H9 (cell line): ENCODE measurements around the gene BCL6B. TPM values are rescaled to one million over a fixed set of nuclear protein-coding genes. Genes with fewer than 3 reads are reported as not detected.

Experiments
- DNase-seq: peaks from one replicate; pipeline ENCODE4 v3.0.0-alpha.2; 2017
- H2AFZ ChIP-seq: one replicate; pipeline ENCODE4 v1.6.1; 2013; ENCODE audit warnings: mild to moderate bottlenecking, low read length, control low read depth, moderate library complexity
- H2AK5ac ChIP-seq: 2 replicates; pipeline ENCODE4 v1.6.1; 2013; ENCODE audit warnings: low read length, control low read depth, mixed read lengths; ENCODE audit not compliant: insufficient read length
- H2BK120ac ChIP-seq: one replicate; pipeline ENCODE4 v1.6.1; 2013; ENCODE audit warnings: low read depth, mild to moderate bottlenecking, low read length, control low read depth, inconsistent platforms; ENCODE audit not compliant: poor library complexity, severe bottlenecking
- H2BK12ac ChIP-seq: 2 replicates; pipeline ENCODE4 v1.6.1; 2013; ENCODE audit warnings: low read length, control low read depth, mixed read lengths, low read depth; ENCODE audit not compliant: insufficient read length
- H2BK15ac ChIP-seq: 2 replicates; pipeline ENCODE4 v1.6.1; 2013; ENCODE audit warnings: low read depth, low read length, control low read depth
- H2BK20ac ChIP-seq: one replicate; pipeline ENCODE4 v1.6.1; 2013; ENCODE audit warnings: low read depth, mild to moderate bottlenecking, low read length, control low read depth, inconsistent platforms; ENCODE audit not compliant: poor library complexity, severe bottlenecking
- H2BK5ac ChIP-seq: 2 replicates; pipeline ENCODE4 v1.6.1; 2013; ENCODE audit warnings: low read length, control low read depth, mixed read lengths; ENCODE audit not compliant: insufficient read length
- H3K14ac ChIP-seq: 2 replicates; pipeline ENCODE4 v1.6.1; 2013; ENCODE audit warnings: low read length, control low read depth; ENCODE audit not compliant: insufficient read depth
- H3K18ac ChIP-seq: 2 replicates; pipeline ENCODE4 v1.6.1; 2013; ENCODE audit warnings: low read depth, mild to moderate bottlenecking, mixed read lengths, low read length, control low read depth; ENCODE audit not compliant: insufficient read length
- H3K23ac ChIP-seq: 2 replicates; pipeline ENCODE4 v1.6.1; 2013; ENCODE audit warnings: low read length, control low read depth, mixed read lengths, low read depth; ENCODE audit not compliant: insufficient read length
- H3K23me2 ChIP-seq: 2 replicates; pipeline ENCODE4 v1.6.1; 2013; ENCODE audit warnings: low read depth, mild to moderate bottlenecking, mixed read lengths, low read length, control low read depth; ENCODE audit not compliant: insufficient read length, poor library complexity, severe bottlenecking
- H3K27ac ChIP-seq: 2 replicates; pipeline ENCODE4 v1.5.1; 2013; ENCODE audit warnings: low read length, control low read depth, mixed read lengths, low read depth; ENCODE audit not compliant: insufficient read length
- H3K27me3 ChIP-seq: 2 replicates; pipeline ENCODE4 v1.6.1; 2013; ENCODE audit warnings: low read length, control low read depth, inconsistent platforms; ENCODE audit not compliant: insufficient read depth
- H3K4ac ChIP-seq: 2 replicates; pipeline ENCODE4 v1.6.1; 2013; ENCODE audit warnings: low read depth, mild to moderate bottlenecking, control low read depth, inconsistent platforms, low read length, moderate library complexity
- H3K4me1 ChIP-seq: 2 replicates; pipeline ENCODE4 v1.6.1; 2013; ENCODE audit warnings: low read length, control low read depth, inconsistent platforms; ENCODE audit not compliant: insufficient read depth
- H3K4me2 ChIP-seq: 2 replicates; pipeline ENCODE4 v1.6.1; 2013; ENCODE audit warnings: low read length, control low read depth, mixed read lengths; ENCODE audit not compliant: insufficient read length, insufficient read depth
- H3K56ac ChIP-seq: 2 replicates; pipeline ENCODE4 v1.6.1; 2013; ENCODE audit warnings: low read depth, mild to moderate bottlenecking, mixed read lengths, low read length, control low read depth; ENCODE audit not compliant: insufficient read length
- H3K79me1 ChIP-seq: 2 replicates; pipeline ENCODE4 v1.6.1; 2013; ENCODE audit warnings: low read depth, mild to moderate bottlenecking, moderate library complexity, low read length, control low read depth, inconsistent platforms; ENCODE audit not compliant: insufficient read depth, poor library complexity, severe bottlenecking
- H3K79me2 ChIP-seq: 2 replicates; pipeline ENCODE4 v1.6.1; 2013; ENCODE audit warnings: low read length, control low read depth, inconsistent platforms; ENCODE audit not compliant: insufficient read depth
- H3K9ac ChIP-seq: 2 replicates; pipeline ENCODE4 v1.6.1; 2013; ENCODE audit warnings: low read length, control low read depth, mixed read lengths; ENCODE audit not compliant: insufficient read length; ENCODE audit errors: extremely low read depth
- H3K9me3 ChIP-seq: one replicate; pipeline ENCODE4 v1.6.1; 2013; ENCODE audit warnings: low read depth, low read length, inconsistent platforms; ENCODE audit not compliant: control insufficient read depth
- H3T11ph ChIP-seq: one replicate; pipeline ENCODE4 v1.6.1; 2013; ENCODE audit warnings: mild to moderate bottlenecking, low read length, control low read depth, inconsistent platforms
- H4K20me1 ChIP-seq: one replicate; pipeline ENCODE4 v1.6.1; 2013; ENCODE audit not compliant: control insufficient read depth, insufficient read length, insufficient read depth
- H4K5ac ChIP-seq: 2 replicates; pipeline ENCODE4 v1.6.1; 2013; ENCODE audit warnings: low read depth, mild to moderate bottlenecking, mixed read lengths, low read length, control low read depth; ENCODE audit not compliant: insufficient read length
- H4K8ac ChIP-seq: replicated peaks from 2 replicates; pipeline ENCODE4 v1.6.1; 2013; ENCODE audit warnings: low read length, control low read depth, mixed read lengths, low read depth; ENCODE audit not compliant: insufficient read length
- H4K91ac ChIP-seq: 2 replicates; pipeline ENCODE4 v1.6.1; 2013; ENCODE audit warnings: low read depth, mild to moderate bottlenecking, moderate library complexity, mixed read lengths, low read length, control low read depth; ENCODE audit not compliant: insufficient read length
- H3K27ac Mint-ChIP-seq, 3 experiments: 2 replicates in 2 of 3; 3 replicates in 1 of 3; pipeline ENCODE4 v1.8.0; 2020 to 2021; ENCODE audit warnings: mixed read lengths in 3 of 3, mild to moderate bottlenecking in 1 of 3, moderate library complexity in 1 of 3
- H3K27me3 Mint-ChIP-seq: 2 replicates; pipeline ENCODE4 v1.8.0; 2021; ENCODE audit warnings: low read depth, mild to moderate bottlenecking, moderate library complexity, mixed read lengths
- H3K36me3 Mint-ChIP-seq, 3 experiments: 2 replicates in 2 of 3; 3 replicates in 1 of 3; pipeline ENCODE4 v1.8.0; 2020 to 2021; ENCODE audit warnings: low read depth in 3 of 3, mixed read lengths in 3 of 3; ENCODE audit not compliant: insufficient read depth in 1 of 3
- H3K4me1 Mint-ChIP-seq, 2 experiments: 2 replicates each; pipeline ENCODE4 v1.8.0; 2020; ENCODE audit warnings: mixed read lengths in 2 of 2
- H3K4me3 Mint-ChIP-seq, 2 experiments: 2 replicates in 1 of 2; 3 replicates in 1 of 2; pipeline ENCODE4 v1.8.0; 2020 to 2021; ENCODE audit warnings: mild to moderate bottlenecking in 2 of 2, mixed read lengths in 2 of 2, moderate library complexity in 1 of 2
- H3K9me3 Mint-ChIP-seq, 2 experiments: 2 replicates in 1 of 2; 3 replicates in 1 of 2; pipeline ENCODE4 v1.8.0; 2020; ENCODE audit warnings: mild to moderate bottlenecking in 2 of 2, mixed read lengths in 2 of 2, moderate library complexity in 1 of 2
- CTCF ChIP-seq: fragments of 200-600 bp; sonication (generic); conservative IDR thresholded peaks from 3 replicates; pipeline ENCODE4 v1.8.0; 2021; ENCODE audit warnings: antibody characterized with exemption, mild to moderate bottlenecking
- WGBS: extraction: QIAGEN DNeasy Blood & Tissue Kit; methylation state at CpG from one replicate; pipeline ENCODE4 v1.1.7; 2013; ENCODE audit warnings: missing lambda C conversion rate, low lambda C conversion rate, mixed read lengths; ENCODE audit not compliant: insufficient read length; ENCODE audit errors: extremely low coverage; 5-methylcytosine and 5-hydroxymethylcytosine counted together
- total RNA-seq: library from RNA; stranded (reverse); gene quantifications from 2 replicates; pipeline ENCODE4 v1.2.1, GENCODE V29; 2021

The BCL6B gene
- total RNA-seq, 1 experiment from 2014 or later: 3.3 TPM

GRCh38 chr17:7039832-7040231 lies 17.0 kb downstream of the BCL6B start:
- Histone ChIP-seq H2AFZ (no peak overlapping the region), H3K56ac (no peak overlapping the region), H3K27ac (no peak overlapping the region), H4K8ac (no peak overlapping the region), H2BK12ac (no peak overlapping the region), H2BK5ac (no peak overlapping the region), H4K5ac (no peak overlapping the region), H3K23me2 (peaks cover 38% of the 10 kb centered on the region), H2BK20ac (no peak overlapping the region), H2BK120ac (no peak overlapping the region), H3T11ph (no peak overlapping the region), H3K9me3 (no peaks in the 10 kb centered on the region), H2BK15ac (no peak overlapping the region), H3K4ac (no peak overlapping the region), H3K4me2 (no peak overlapping the region), H3K27me3 (peaks cover 4% of the 10 kb centered on the region), H3K23ac (no peak overlapping the region), H3K79me1 (no peaks in the 10 kb centered on the region), H3K18ac (no peak overlapping the region), H4K20me1 (no peaks in the 10 kb centered on the region), H3K14ac (no peak overlapping the region), H3K79me2 (no peaks in the 10 kb centered on the region), H3K4me1 (no peaks in the 10 kb centered on the region; the same call in 1 of the 2 replicates), H3K9ac (no peak overlapping the region), H4K91ac (no peak overlapping the region), H2AK5ac (no peak overlapping the region)
- Mint-ChIP-seq H3K27me3 (peaks cover 67% of the 10 kb centered on the region), H3K4me3 (no peak overlapping the region), H3K4me1 (peaks cover 26 to 34% of the 10 kb centered on the region in 2 experiments), H3K36me3 (no peaks in the 10 kb centered on the region; a peak in 1 of 7 replicates), H3K27ac (no peak overlapping the region), H3K9me3 (no peaks in the 10 kb centered on the region)
- TF ChIP-seq CTCF: no peak
- no CpG with 5 or more reads among the region's 5 CpGs for WGBS
- DNase-seq: no peak
